Upper lobe of left lung (tissue), 6 donors: ENCODE results near the gene TMEM9B. TPM values are rescaled to one million over a fixed set of nuclear protein-coding genes. Genes with fewer than 3 reads are reported as not detected.
A peak's percentile ranks its signal among the peaks of the same experiment; 100 is the strongest.
"Not testable (repeated sequence)": the region's sequence is repeated elsewhere in the genome, so short reads cannot be mapped to it uniquely, and the experiment has no call there.

Experiments used
- ATAC-seq, 2 donors: fragments of 200-7000 bp; cut with Tn5 transposase; one replicate each; pipeline ENCODE4 v1.9.1; 2022; ENCODE audit warnings: mild to moderate bottlenecking in 2 of 2, moderate library complexity in 2 of 2; ENCODE audit not compliant: low FRiP score in 2 of 2
- DNase-seq, 2 donors: peaks; one replicate each; pipeline ENCODE4 v3.0.0-alpha.2; 2019 to 2020
- H3K27ac ChIP-seq, 4 donors: fragments of 200-600 bp; sonication (generic); one replicate each; pipeline ENCODE4 v1.5.1; 2016 to 2019
- H3K27me3 ChIP-seq, 4 donors: fragments of 200-600 bp; sonication (generic); one replicate each; pipeline ENCODE4 v1.5.1; 2017 to 2019
- H3K36me3 ChIP-seq, 4 donors: fragments of 200-600 bp; sonication (generic); one replicate each; pipeline ENCODE4 v1.5.1; 2016 to 2019
- H3K4me1 ChIP-seq, 4 donors: fragments of 200-600 bp; sonication (generic); one replicate each; pipeline ENCODE4 v1.5.1; 2018 to 2019
- H3K4me3 ChIP-seq, 4 donors: fragments of 200-600 bp; sonication (generic); one replicate each; pipeline ENCODE4 v1.5.1; 2017 to 2019; ENCODE audit warnings: mild to moderate bottlenecking in 2 of 4, moderate library complexity in 1 of 4
- H3K9me3 ChIP-seq, 4 donors: fragments of 200-600 bp; sonication (generic); one replicate each; pipeline ENCODE4 v1.5.1; 2018 to 2019
- EP300 ChIP-seq, 4 donors: sonication (generic); formaldehyde crosslinking; IDR thresholded peaks; one replicate each; pipeline ENCODE4 v1.5.1; 2017; ENCODE audit warnings: antibody characterized with exemption in 4 of 4, control low read depth in 2 of 4
- POLR2A ChIP-seq, 4 donors: fragments of 450-650 bp; IDR thresholded peaks; one replicate each; pipeline ENCODE4 v1.5.1; 2016 to 2017; ENCODE audit warnings: antibody characterized with exemption in 4 of 4, mild to moderate bottlenecking in 2 of 4
- POLR2AphosphoS5 ChIP-seq, 2 donors: sonication (generic); formaldehyde crosslinking; IDR thresholded peaks; one replicate each; pipeline ENCODE4 v1.5.1; 2017; ENCODE audit warnings: antibody characterized with exemption in 2 of 2
- WGBS, 2 donors: methylation state at CpG; one replicate each; pipeline ENCODE4 v1.1.5; 2017 to 2018; 5-methylcytosine and 5-hydroxymethylcytosine counted together
- total RNA-seq, 6 donors: library from RNA; depleted of rRNA in 4 of 6; stranded (reverse); fragments of >200 nt in 4 of 6; gene quantifications; one replicate each; pipeline versions ENCODE4 v1.1.0 to v1.2.1, GENCODE V29; 2016 to 2021
- TF ChIP-seq, protein P1 (sequence below), 6 experiments: fragments of 450-650 bp in 4 of 6; fragments of 200-600 bp in 2 of 6; sonication (generic) in 2 of 6; IDR thresholded peaks; one replicate each; pipeline ENCODE4 v1.5.1; 2016 to 2019; ENCODE audit warnings: antibody characterized with exemption in 6 of 6
- donor health status: DM: no; HTN: no; CAD: no; lungs with moderate emphysema.
- donor health status: DM: no; HTN: yes; CAD: no; lungs with severe emphysema.

Gene TMEM9B
- 10 to 100 TPM; 23.0 to 86.6 (median 56.0) TPM for total RNA-seq

DNA sequence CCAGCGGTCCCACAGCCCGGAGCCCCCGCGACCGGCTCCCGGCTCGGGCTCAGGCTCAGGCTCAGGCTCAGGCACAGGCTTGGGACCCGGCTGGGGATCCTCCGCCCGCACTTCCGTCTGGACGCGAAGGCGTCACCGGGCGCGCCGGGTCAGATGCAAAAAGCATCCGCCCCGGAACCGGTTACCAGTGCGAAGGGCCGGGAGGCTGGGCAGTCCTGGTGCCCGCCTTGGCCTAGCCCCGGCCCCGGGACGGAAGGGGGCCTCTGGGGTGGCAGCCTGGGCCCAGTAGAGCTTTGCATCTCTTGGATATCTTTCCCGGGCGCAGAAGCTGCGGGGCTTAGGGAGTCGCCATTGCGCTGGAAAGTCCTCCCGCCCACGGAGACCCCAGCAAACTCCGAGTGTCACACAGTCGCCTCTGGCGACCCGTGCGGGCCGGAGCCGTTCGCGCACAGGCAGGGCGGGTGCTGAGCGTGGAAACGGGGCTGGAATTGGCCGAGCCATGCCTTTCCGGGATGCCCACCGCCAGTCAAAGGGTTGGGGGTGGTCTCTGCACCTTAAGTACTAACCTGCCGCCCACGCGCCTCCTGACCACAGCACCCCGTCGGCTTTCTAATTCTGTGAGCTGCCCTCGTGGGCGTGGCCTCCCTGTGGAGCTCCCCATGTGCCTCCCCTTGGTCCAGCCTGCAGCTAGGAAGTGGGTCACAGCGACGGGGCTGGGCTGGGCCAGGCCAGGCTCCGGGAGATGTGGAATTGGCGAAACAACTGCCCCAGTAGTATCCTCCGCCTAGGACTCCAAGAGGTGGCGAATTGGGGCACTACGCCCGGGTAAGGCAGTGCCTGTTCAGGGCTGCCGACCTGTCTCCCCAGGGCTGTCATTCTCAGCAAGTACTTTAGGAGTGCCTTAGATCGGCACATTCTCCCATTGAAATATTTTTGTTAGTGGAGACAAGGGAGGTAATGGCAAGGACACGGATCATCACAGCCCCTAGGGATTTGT lies at the start of gene TMEM9B:
Gene TMEM9B (minus strand): TSS at position 119 of the 997 bp plus-strand sequence. CDS start 129 bp downstream, outside the sequence.
- no peaks in the 10 kb centered on the region for H3K27me3 ChIP-seq
- 1 to 2% methylated on average over 6 to 33 of the region's 67 CpGs for WGBS, 2 donors

GRCh38 chr11:9013373-9013772 lies 49.1 kb upstream of the TMEM9B start:
- Histone ChIP-seq H3K4me3 (no peak overlapping the region), H3K27me3 (no peaks in the 10 kb centered on the region), H3K9me3 (no peaks in the 10 kb centered on the region), H3K27ac (no peak overlapping the region), H3K4me1 (peaks cover 13 to 28% (median 17%) of the 10 kb centered on the region in 4 donors), H3K36me3 (no peaks in the 10 kb centered on the region)
- DNase-seq = no peak
- ATAC-seq = no peak
- WGBS, 2 donors = 92 to 94% methylated on average over 4 of the region's 4 CpGs
- TF ChIP-seq EP300 (IDR thresholded peaks at IDR 0.05) (no peak), POLR2A (IDR thresholded peaks at IDR 0.05) (no peak), POLR2AphosphoS5 (IDR thresholded peaks at IDR 0.05) (no peak)
- TF ChIP-seq, protein P1, sequence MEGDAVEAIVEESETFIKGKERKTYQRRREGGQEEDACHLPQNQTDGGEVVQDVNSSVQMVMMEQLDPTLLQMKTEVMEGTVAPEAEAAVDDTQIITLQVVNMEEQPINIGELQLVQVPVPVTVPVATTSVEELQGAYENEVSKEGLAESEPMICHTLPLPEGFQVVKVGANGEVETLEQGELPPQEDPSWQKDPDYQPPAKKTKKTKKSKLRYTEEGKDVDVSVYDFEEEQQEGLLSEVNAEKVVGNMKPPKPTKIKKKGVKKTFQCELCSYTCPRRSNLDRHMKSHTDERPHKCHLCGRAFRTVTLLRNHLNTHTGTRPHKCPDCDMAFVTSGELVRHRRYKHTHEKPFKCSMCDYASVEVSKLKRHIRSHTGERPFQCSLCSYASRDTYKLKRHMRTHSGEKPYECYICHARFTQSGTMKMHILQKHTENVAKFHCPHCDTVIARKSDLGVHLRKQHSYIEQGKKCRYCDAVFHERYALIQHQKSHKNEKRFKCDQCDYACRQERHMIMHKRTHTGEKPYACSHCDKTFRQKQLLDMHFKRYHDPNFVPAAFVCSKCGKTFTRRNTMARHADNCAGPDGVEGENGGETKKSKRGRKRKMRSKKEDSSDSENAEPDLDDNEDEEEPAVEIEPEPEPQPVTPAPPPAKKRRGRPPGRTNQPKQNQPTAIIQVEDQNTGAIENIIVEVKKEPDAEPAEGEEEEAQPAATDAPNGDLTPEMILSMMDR (IDR thresholded peaks at IDR 0.05) = no peak

More for the DNA sequence above, at the start of gene TMEM9B:
- Histone ChIP-seq H3K36me3 (peaks cover 0 to 4% (median 0%) of the 10 kb centered on the region in 4 donors), H3K9me3 (no peaks in the 10 kb centered on the region), H3K27ac (peak within 1 kb of the TSS; percentile 94 to 98 (median 96)), H3K4me3 (peak within 1 kb of the TSS; percentile 72 to 95 (median 80)), H3K4me1 (peaks cover 27 to 40% (median 30%) of the 10 kb centered on the region in 4 donors)
- DNase-seq (peak; percentile 94 to 97), ATAC-seq (peak; percentile 97 to 98)
- peak; percentile 89 to 92 for TF ChIP-seq POLR2AphosphoS5 (IDR thresholded peaks at IDR 0.05)
- TF ChIP-seq, protein P1 (IDR thresholded peaks at IDR 0.05) = peak in 2 of 6 experiments; percentile 15 to 17
- no peak for TF ChIP-seq EP300 (IDR thresholded peaks at IDR 0.05)
- peak in 3 of 4 donors; percentile 78 to 96 (median 92) for TF ChIP-seq POLR2A (IDR thresholded peaks at IDR 0.05)

GRCh38 chr11:9009538-9009937 lies 45.3 kb upstream of the TMEM9B start:
- H3K4me3 ChIP-seq, H3K9me3 ChIP-seq, DNase-seq, H3K27me3 ChIP-seq, ATAC-seq, H3K36me3 ChIP-seq, H3K4me1 ChIP-seq, H3K27ac ChIP-seq: not testable (repeated sequence)
- 29 to 58% methylated on average over 1 of the region's 1 CpG for WGBS, 2 donors

DNA sequence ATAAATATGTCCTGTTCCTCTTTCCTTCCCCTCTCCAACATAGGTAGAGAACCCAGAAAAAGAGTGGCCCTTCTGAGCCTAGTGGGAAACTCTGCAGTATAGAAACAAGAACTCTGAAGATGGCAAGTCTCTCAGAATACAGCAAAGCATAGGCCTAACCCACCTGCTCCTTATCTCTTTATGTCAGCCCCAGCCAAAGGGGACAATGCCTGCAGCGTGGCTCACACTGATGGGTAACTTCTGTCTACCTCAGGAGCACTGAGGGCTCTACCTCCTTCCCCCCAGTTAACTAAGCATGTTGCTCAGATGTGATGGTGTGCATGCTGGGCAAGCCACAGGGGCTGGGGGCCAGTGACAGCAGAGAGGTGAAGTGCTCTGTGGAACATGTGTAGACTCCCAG lies 44.4 kb upstream of the TMEM9B start:
- no peak for DNase-seq

More for the DNA sequence above, 44.4 kb upstream of the TMEM9B start:
- Histone ChIP-seq H3K36me3 (no peaks in the 10 kb centered on the region), H3K27ac (no peak overlapping the region), H3K4me1 (peaks cover 9 to 10% (median 10%) of the 10 kb centered on the region in 4 donors), H3K27me3 (peaks cover 0 to 9% (median 4%) of the 10 kb centered on the region in 4 donors), H3K4me3 (no peak overlapping the region), H3K9me3 (peaks cover 0 to 3% (median 0%) of the 10 kb centered on the region in 4 donors)
- TF ChIP-seq, protein P1 (IDR thresholded peaks at IDR 0.05) = no peak
- TF ChIP-seq POLR2A (IDR thresholded peaks at IDR 0.05) (no peak), POLR2AphosphoS5 (IDR thresholded peaks at IDR 0.05) (no peak), EP300 (IDR thresholded peaks at IDR 0.05) (no peak)
- WGBS, 2 donors = 78 to 100% methylated on average over 1 of the region's 1 CpG
- no peak for ATAC-seq
